Activated CD4-positive, CD25-positive, alpha-beta regulatory T cell treated with anti-CD3 and anti-CD28 coated beads, Interleukin-2, amount 50 U/mL, for 72 hours (primary cell): ENCODE results near the gene COLEC12.

Source experiments
- DNase-seq: peaks from one replicate; pipeline ENCODE4 v3.0.0; 2021

COLEC12 gene

DNA sequence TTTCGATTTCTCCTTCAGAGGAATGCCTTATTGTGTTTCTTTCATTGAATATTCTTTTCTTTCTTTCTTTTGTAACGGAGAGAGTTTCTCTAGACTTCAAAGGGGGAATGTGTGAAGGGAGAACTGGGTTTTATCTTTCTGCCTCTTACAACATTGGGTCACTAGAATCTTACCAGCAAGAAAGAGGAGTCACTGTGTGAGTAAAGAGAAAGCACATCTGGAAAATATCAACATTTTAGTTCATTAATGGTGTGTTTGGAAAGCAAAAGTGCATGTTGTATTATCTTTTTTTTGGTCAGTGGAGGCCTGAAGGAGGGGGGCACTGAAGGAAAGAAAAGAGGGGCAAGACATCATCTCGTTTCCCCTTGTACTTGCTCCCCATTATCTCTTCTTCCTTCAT is 146.0 kb downstream of the COLEC12 start:
- DNase-seq: no peak

DNA sequence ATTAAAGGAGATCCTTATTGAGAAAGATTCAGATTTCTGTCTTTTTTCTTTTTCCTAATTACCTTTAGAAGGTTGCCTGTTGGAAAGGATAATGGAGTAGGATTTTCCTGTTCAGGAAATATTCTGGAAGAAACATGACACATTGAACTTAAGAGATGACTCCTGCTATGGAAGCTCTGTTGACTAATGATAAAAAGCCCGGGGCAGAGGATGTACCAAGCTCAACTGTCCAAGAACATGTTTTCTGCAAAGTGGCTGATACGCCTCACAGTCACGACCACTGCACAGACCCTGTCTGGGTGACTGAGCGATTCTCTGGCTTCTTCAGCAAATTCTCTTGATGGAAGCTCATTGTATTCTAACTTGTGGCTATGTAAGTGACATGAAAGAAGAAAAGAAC is 146.5 kb downstream of the COLEC12 start:
- DNase-seq: no peak

- no peak for DNase-seq
Measured at GRCh38 chr18:352438-352837, 148.1 kb downstream of the COLEC12 start.

- no peak for DNase-seq
Measured at GRCh38 chr18:350953-351572, 149.4 kb downstream of the COLEC12 start.

DNA sequence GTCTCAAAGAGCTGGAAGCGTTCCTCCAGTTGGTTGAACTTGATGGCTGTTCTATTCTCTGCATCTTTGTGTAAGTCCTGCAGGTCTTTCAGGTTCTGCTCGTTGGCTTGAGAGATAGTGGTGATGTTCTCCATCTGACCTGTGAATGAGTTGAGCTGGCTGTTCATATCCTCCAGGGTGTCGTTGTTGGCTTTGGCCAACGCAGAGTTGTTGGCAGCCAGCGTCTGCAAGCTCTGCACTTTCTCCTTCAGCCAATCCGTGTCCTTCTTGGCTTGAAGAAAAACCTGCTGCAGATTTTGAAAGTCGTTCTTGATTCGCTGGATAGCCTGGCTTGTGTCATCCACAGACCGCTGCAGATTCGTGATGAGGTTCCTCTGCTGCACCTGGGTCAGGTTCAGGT is 153.9 kb downstream of the COLEC12 start:
- DNase-seq: no peak

DNA sequence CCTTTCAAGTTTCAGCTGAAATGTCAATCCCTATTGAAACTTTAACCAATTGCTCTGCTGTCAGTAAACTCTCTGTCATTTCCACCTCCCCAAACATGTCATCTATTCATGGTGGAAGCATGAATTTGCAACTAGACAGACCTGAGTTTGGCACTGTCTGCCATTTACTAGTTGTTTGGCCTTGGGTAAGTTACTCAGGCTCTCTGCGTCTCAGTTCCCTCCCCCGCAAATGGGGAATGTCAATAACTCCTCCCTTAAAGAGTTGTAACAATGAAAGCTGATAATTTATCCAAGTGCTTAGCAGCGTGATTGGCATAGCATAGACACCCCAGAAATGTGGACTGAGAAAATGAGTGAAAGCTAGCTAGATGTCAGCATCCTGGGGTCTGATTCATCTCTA is 159.4 kb downstream of the COLEC12 start:
- no peak for DNase-seq

GRCh38 chr18:340044-340443 is 160.5 kb downstream of the COLEC12 start:
- no peak for DNase-seq

GRCh38 chr18:339200-339599 is 161.3 kb downstream of the COLEC12 start:
- DNase-seq: no peak

GRCh38 chr18:336713-337112 is 163.8 kb downstream of the COLEC12 start:
- no peak for DNase-seq

GRCh38 chr18:335733-336132 is 164.8 kb downstream of the COLEC12 start:
- DNase-seq: no peak

DNA sequence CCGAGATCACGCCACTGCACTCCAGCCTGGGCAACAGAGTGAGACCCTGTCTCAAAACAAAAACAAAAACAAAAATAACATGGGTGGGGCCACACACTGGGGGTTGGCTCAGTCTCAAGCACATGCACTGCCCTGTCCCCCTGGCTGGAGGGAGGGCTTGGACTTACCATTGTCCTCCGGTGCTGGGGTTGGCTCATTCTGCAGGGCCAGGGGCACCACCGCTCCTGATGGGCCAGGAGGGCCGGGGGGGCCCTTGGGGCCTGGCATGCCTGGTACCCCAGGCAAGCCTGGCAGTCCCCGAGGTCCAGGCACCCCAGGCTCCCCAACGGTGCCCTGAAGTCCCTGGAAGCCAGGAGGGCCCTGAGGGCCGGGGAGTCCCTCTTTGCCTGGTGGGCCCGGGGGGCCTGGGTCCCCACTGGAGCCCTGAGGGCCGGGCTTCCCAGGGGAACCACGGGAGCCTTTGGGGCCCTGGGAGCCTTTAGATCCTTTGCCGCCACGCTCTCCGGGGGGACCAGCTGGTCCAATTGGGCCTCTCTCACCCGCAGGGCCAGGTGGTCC is 165.8 kb downstream of the COLEC12 start:
- no peak for DNase-seq

DNA sequence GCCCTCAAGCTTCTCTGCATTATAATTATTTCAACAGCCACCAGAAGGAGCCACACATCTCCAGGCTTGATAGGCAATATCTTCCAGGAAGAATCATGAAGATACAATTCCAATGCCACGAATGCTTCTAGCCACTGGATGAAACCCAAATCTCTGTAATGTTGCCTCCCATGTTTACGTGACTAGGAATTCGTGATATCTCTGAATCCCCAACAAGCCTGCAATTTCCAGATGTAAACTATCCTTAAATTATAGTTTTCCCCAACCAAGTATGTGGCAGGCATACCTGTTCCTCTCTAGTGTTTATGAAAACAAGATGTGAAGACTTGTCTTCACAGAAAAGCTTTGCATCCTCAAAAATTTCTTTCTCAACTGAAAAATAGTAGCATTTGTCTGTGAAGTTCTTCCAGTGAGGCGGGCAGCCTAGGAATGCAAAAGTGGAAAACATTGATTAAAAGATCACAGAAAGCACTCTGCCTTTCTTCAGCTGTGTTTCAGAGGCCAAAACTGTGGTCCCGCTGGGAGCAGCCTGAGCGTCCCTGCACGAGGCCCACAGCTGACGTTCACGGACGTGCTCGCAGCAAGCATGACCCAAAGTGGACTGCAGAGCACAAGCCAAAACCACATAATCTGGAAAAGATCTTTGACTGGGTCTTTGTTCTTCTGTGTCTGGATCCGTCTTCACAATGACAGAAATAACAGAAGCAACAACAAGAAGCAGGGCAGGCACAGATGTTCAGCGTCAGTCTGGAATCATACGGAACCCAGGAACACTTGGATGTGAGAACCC is 167.6 kb downstream of the COLEC12 start:
- no peak for DNase-seq

DNA sequence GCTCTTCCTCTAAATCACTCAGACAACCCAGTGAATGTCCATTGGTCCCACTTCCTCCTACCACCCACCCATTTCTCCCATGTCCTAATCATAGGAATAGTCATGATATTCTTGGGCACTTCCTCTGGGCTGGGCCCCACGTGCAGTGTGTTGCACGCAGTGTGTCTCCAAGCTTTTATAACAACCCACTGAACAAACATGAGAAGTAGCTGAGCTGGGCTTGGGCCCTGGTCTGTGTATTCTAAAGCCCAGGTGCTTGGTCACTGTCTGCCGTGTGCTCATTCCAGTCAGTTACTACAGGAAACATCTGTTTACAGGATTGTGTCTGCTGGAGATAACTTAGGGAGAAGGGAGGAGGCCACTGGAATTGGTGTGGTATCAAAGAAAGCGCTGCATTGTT is 168.5 kb downstream of the COLEC12 start:
- DNase-seq: no peak

- no peak for DNase-seq
Measured at GRCh38 chr18:331221-331821, 169.2 kb downstream of the COLEC12 start.

GRCh38 chr18:328928-329327 is 171.6 kb downstream of the COLEC12 start:
- DNase-seq: no peak

GRCh38 chr18:326846-327245 is 173.7 kb downstream of the COLEC12 start:
- DNase-seq: no peak

GRCh38 chr18:323253-323622 is 177.3 kb downstream of the COLEC12 start:
- no peak for DNase-seq

- no peak for DNase-seq
Measured at GRCh38 chr18:321865-322467, 178.5 kb downstream of the COLEC12 start.

DNA sequence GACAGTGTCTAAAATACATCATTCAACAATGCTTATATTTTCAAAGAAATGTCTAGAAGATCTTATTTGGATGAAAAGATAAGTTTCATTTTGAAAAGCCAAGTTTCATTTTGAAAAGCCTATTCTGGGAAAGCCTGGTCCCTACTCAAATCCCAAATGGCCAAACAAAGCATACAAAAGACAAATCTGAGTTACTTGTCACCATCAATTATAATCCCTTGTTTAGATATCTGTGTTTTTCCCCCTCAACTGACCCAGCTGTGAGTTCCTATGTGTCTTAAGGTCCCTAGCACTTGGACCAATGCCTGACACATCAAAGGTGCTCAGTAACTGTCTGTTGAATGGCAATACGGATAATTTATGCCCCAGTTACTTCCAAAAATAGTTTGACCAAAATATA is 180.3 kb downstream of the COLEC12 start:
- DNase-seq: no peak

GRCh38 chr18:319720-320119 is 180.8 kb downstream of the COLEC12 start:
- DNase-seq: no peak

DNA sequence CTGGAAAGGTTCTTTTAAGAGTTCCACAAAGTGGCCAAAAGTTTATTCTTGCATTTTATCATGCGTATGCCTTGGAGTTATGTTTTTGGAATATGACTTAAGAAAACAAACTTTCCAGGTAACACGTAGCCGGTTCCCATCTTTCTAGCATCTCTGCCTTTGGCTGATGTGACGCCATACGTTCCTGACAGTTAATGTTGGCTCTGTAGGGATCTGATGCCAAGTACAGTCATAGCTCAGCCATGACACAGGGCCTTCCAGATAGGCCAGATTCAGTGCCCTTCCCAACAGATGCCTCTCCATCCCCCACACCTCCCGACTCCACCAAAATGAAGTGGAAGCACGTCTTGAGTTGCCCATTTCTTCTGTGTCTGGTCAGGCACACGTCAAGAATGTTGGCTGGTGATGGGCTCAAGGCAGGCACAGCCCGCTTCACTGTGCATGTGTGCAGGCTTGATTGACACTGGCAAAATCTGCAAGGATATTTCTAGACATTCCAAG is 181.7 kb downstream of the COLEC12 start:
- DNase-seq: no peak

- DNase-seq: no peak
Measured at GRCh38 chr18:317618-318017, 182.9 kb downstream of the COLEC12 start.

DNA sequence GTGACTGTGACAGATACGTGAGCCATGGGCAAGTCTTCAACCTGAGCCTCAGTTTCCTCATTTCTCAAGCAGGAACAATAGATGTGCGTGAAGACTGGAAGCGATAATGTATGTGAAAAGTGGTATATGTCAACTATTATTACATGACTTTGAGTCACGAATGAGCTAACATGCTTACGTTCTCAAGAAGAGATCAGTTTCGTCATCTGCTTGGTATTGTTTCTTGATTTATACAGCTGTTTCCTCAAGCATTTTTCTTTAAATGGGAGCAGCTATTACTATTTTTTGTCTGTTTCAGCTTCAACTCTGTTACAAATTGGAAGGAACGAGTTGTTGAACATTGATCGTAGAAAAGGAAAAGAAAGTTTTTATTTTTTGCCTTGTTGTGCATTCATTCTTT is 184.1 kb downstream of the COLEC12 start:
- DNase-seq: no peak

- no peak for DNase-seq
Measured at GRCh38 chr18:313931-314330, 186.6 kb downstream of the COLEC12 start.
